Glomerular visceral epithelial cell (primary cell): ENCODE measurements around the gene POLR3E.

Experiments
- DNase-seq: peaks from one replicate; pipeline ENCODE4 v3.0.0-alpha.2; 2016; ENCODE audit errors: extremely low spot score

The POLR3E gene

DNA sequence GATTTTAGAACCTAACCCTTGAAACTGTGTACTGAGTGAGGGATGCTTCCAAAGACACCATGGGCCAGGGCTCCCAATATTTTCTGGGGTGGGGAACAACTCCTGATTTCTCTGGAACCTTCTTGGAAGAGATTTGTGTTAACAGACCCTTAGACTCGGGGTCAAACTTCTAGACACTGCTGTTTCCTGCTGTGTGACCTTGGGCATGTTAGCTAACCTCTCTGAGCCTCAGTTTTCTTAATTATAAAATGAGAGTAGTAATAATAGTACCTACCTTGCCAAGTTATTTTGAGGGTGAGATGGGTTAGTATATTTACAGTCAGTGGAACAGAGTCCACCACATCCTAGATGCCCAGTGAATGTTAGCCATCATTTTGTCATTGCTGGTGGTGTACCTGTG lies 18.8 kb downstream of the POLR3E start:
- no peak for DNase-seq

DNA sequence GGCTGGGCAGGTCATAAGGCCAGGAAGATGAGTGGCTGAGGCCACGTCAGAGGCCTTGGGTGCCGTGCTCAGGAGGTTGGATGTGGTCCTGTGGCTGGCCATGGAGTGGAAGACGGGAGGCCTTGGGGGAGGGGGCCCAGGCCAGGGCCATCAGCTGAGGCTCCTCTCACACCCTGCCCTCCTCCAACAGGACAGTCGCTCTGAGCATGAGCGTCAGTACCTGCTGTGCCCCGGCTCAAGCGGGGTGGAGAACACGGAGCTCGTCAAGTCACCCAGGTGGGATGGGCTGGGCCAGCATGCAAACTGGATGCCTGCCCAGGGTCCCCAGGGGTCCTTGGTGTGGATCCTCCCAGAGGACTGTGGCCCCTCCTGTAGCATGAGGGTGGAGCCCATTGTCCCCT lies 19.2 kb downstream of the POLR3E start:
- no peak for DNase-seq

DNA sequence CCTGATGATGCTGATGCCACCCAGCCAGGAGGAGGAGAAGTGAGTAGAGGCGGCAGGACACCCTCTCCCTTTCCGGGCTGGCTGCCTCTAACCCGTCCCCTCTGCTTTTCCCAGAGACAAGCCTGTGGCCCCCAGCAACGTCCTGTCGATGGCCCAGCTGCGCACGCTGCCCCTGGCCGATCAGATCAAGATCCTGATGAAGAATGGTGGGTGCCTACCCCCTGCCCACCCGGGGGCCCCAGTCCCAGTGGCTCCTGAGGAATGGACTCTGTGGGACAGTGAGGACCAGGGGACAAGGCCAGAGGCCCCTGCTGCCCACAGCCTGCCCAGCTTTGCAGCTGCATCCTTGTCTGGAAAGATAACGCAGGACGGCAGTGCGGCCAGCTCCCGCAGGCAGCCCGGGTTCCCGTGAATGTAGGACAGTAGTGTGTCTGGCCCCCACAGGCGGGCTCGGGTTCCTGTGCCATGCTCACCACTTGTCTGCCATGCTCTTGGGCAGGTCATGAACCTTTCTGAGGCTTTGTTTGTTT lies 19.9 kb downstream of the POLR3E start:
- no peak for DNase-seq

DNA sequence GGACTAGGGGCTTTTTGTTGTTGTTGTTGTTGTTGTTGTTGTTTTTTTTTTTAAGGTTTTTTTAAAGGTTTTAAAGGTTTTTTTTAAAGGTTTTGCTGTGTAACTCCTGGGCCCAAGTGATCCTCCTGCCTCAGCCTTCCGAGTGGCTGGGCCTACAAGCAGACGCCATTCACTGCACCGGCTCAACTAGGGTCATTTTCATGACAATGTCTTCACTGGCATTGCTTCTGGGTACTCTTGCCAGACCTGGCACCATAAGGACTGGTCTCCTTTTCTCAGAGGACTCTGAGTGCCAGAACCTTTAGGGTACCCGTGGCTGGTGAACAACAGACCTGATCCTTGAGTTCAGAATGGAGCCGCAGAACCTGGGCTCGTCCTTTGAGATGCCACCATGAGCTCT lies 20.4 kb downstream of the POLR3E start:
- no peak for DNase-seq

DNA sequence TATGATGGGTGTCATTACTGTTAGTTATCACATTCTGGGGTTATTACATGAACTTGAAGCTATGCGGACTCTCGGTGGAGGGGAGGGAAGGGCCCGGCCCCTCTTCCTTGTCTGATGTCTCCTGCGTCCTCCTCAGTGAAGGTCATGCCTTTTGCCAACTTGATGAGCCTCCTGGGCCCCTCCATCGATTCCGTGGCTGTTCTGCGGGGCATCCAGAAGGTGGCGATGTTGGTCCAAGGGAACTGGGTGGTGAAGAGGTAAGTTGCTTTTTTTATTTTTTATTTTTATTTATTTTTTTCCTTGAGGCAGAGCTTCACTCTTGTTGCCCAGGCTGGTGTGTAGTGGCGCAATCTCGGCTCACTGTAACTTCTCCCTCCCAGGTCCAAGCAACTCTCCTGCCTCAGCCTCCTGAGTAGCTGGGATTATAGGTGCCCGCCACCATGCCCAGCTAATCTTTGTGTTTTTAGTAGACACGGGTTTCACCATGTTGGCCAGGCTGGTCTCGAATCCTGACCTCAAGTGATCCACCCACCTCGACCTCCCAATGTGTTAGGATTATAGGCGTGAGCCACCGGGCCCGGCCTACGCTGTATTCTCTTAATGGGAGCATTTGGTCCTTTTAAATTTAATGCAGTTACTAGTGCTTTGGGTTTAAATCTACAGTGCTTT lies 21.6 kb downstream of the POLR3E start:
- peak; percentile 39 for DNase-seq

DNA sequence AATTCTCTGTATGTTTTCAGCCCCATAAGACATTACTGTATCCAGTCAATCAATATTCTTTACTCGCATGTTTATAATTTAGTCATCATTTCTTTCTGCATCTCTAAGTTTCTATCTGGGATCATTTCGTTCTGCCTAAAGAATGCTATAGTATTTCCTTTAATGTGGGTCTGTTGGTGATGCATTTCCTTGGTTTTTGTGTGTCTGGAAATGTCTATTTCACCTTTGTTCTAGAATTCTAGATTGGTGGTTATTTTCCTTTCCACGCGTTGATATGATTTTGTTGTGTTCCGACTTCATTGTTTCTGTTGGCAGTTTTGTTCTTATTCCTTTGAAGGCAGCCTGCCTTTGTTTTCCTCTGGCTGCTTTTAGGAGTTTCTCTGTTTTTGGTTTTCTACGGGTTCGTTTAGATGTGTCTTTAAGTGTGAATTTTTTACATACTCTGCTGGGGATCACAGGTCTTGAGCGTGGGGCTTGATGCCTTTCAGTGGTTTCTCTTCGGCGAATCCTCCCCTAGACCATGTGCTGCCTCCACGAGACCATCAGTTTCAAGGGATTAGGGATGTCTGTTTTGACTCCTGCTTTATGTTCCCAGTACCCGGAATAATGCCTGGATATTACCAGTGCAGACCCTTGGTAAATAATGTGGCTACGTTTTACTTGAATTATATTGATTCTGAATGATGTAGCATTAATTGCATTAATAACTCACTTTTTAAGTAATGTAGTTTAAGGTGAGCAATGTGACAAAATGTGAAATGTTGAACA lies 23.5 kb downstream of the POLR3E start:
- DNase-seq: no peak

DNA sequence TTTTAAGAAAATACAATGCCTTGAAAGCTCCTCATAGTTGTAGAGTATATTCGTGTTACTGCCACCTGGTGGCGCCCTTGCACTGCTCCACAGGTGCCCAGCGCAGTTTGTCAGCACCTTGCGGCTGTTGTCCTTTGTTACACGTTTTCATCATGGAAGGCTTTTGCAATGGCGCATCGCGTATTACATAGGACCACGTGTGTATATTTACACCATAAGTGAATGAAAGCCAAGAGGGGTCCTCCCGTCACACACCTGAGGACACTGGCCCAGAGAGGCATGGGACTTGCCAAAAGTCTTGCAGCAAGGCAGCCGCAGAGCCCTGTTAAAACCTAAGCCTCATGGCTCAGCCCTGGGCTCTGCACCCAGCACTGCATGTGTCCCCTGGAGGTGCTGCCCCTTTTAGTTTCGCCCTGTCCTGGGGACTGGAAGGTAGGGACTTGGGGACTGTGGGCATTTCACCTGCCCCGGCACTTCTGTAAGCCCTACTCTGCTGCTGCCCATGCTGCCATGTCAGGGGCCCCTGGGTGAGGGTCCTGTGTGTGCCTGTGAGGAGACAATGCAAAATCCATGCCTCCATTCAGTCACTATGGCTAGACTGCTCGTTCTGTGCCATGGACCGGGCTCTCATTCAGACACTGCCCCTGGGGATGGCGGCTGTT lies 24.3 kb downstream of the POLR3E start:
- DNase-seq: peak; percentile 73

DNA sequence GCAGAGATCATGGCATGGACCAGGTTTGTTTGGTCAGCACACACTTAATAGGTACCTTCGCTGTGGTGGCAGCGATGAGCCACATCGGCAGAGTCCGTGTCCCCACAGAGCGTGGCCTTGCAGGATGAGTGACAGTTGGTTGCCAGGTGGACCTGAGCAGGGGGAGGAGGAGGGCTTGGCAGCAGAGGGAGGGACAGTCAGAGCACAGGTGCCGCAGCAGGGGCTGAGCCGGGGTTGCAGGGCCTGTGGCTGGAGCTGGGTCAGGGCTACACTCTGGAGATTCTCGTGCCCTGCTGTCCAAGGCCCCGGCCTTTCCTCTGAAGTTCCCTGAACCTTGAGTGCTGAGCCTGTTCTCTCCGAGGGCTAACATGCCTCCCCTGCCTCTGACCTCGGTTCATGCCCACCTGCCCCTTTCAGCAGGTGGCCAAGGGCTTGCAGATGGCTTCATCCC lies 24.8 kb downstream of the POLR3E start:
- no peak for DNase-seq

DNA sequence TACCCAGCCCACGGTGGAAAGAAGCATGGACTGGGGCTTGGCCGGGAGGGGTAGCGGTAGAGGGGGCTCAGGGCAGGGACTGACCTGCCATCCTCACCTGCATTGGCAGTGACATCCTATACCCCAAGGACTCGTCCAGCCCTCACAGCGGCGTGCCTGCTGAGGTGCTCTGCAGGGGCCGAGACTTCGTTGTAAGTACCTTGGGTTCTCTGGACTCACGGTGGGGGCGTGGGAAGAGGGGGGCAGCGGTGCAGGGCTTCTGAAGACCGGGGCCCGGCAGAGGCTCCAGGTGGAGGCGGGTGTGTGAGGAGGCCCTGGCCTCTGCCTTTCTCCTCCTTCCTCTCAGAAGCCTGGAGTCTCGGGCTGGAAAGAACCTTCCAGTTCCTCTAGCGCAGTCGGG lies 25.5 kb downstream of the POLR3E start:
- no peak for DNase-seq

DNA sequence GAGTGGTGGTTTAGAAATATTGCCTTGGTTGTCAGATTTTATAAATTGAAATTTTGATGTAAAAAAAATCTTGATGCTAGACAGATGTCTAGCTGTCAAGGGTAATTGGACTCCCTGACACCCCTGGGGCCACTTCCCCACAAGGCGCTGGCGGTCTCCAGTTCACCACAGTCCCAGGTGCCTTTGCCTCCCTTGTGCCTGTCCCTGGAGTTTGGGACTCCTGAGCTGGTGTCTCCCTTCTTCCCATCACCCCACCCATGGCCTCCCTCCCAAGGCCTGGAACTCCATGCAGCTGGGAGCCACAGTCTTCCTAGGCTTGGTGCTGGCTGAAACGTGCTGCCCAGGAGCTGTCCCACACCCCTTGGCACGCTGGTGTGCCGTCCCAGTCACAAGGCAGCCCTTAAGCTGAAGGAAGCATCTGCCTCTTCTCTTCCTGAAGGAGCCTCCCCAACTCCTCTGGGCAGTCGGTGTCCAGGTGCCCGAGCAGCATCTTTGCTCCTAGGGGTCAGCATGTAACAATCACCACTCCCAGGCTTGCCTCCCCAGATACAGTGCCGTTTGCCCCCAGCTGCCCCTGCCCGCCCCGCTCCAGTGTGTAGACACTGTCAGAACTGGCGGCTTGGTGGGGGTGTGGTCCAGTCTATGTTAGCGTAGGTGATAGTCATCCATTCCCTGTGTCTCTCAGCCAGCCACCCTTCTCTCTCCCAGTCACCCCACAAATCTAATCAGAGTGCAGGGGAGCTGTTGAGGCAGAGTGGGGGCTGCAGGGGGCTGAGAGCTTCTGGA lies 26.2 kb downstream of the POLR3E start:
- DNase-seq: no peak

DNA sequence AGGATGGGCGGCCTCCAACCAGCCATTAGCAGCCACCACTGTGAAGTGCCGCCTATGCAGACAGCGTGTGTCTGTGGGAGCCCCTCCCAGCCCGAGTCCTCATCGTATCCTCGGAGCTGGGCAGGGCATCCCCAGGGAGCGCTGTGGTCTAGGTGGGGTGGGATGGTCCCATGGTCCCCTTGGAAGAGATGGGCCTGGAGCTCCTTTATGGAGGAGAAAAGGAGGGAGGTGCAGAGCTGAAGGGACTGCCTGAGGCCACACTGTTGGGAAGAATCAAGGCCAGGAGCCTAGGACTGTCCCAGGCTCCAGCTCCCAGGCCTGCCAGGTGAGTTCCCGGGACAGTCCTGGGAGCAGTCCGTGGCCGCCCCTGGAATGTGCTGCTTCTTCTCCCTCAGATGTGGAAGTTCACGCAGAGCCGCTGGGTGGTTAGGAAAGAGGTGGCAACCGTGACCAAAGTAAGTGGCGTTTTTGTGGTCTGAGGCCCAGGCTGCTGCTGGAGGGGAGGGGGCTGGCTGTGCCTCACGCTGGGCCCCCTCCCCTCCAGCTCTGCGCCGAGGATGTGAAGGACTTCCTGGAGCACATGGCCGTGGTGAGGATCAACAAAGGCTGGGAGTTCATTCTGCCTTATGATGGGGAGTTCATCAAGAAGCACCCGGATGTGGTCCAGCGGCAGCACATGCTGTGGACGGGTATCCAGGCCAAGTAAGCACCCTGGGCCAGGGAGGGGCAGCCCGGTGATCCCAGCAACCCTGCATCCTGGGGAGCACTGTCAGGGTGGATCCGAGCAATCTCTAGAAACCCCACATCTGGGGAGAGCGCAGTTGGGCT lies 27.0 kb downstream of the POLR3E start:
- no peak for DNase-seq

DNA sequence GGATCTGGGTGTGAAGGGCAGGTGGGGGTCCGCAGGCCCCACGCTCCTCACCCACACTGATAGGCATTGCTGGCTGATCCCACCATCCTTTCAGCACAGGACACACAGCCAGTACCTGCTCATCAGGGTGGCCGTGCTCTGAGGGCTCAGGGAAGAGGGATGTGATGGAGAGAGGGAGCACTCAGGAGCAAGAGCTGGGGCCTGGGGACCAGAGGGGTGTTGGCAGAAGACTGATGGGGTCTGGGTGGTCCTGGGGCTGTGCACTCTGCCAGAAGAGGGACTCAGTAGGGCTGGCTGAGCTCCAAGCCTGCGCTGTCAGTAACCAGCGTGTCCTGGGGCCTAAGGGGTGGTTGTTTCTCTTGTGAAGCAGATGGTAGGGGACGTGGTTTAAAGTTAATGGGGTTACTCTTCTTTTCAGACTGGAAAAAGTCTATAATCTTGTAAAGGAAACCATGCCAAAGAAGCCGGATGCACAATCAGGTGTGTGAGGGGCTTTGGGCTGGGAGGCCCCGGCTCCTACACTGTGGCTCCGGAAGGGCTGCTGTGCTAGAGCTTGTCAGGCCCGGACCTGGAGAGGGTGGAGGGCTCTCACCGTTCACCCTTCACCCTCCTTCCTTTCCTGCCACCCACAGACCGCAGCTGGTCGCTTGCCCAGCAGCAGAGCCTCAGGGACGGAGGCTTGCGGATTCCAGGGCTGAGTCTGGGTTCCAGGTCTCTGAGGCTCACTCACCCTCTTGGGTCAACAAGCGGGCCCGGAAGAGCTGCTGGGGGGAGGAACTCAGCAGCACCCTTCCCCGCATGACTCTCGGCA lies 27.8 kb downstream of the POLR3E start:
- DNase-seq: no peak

DNA sequence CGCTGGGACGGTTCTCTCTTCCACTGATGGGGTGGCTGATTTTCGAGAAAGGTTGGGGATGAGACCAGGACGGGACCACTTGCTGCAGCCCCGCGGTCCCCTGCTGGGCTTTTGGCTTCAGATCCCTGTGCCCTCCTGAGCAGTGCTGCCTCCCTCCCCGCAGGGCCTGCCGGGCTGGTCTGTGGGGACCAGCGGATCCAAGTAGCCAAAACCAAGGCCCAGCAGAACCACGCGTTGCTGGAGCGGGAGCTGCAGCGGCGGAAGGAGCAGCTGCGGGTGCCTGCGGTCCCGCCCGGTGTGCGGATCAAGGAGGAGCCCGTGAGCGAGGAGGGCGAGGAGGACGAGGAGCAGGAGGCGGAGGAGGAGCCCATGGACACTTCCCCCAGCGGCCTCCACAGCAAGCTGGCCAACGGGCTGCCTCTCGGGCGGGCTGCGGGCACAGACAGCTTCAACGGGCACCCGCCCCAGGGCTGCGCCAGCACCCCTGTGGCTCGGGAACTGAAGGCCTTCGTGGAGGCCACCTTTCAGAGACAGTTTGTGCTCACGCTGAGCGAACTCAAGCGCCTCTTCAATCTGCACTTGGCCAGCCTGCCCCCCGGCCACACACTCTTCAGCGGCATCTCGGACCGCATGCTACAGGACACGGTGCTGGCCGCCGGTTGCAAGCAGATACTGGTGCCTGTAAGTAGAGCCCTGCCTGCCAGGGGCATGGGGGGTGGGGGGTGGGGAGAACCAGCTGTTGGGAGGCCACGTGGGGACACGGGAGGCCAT lies 28.6 kb downstream of the POLR3E start:
- DNase-seq: no peak

DNA sequence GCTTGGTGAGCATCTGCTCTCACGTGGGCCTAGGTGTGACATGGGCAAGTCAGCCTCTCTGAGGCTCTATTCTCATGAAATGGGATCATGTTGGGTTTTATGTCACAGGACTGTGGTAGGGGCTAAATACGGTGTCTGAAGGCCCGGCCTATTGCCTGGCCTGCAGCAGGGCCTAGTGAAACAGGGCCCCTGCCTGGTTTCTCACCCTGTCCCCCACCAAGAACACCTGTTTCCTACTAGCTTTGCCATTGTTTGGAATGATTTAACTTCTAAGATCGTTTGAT lies 29.1 kb downstream of the POLR3E start:
- no peak for DNase-seq

DNA sequence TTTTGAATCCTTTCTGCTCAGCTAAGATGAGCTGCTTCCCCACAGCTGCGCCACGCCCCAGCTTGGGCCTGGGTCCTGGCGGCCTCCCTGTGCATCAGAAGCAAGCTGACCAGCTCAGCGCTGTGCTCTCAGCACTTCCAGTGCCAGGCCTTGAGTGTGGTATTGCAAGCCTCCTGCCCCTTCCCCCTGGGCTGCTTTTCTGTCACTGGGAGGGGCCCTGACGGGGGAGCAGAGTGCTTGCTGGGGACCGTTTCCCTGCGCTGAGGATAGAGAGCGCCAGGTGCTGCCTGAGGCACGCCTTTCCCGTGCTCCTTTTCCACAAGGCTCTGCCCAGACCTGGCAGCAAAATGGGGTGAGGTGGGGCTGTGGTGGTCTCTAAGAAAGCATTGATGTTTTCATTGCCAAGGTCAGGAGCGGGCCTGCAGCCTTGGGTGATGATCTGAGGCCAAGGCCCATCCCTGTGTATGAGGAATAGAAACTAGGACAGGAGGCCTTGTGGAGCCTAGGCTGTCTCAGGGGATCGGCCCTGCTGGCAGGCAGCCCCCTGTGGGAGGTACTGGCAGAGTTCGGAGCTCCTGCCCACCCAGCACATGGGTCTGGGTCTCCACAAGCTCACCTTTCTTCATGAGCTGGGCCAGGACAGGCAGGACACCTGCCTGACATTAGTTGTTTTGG lies 29.7 kb downstream of the POLR3E start:
- DNase-seq: no peak

DNA sequence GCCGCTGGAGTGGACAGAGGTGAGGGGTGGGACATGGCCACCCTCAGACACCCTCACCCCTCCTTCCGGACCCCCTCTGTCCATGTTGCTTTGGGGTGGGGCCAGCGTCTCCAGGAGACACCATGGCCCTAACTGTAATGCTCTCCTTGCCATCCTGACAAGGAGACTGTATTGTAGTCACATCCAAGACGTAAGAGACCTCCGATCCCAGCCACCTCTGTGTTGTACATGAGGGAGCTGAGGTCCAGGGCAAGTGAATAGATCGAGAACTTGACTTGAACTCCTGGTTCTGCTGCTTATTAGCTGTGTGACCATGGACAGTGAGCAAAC lies 30.2 kb downstream of the POLR3E start:
- DNase-seq: no peak

DNA sequence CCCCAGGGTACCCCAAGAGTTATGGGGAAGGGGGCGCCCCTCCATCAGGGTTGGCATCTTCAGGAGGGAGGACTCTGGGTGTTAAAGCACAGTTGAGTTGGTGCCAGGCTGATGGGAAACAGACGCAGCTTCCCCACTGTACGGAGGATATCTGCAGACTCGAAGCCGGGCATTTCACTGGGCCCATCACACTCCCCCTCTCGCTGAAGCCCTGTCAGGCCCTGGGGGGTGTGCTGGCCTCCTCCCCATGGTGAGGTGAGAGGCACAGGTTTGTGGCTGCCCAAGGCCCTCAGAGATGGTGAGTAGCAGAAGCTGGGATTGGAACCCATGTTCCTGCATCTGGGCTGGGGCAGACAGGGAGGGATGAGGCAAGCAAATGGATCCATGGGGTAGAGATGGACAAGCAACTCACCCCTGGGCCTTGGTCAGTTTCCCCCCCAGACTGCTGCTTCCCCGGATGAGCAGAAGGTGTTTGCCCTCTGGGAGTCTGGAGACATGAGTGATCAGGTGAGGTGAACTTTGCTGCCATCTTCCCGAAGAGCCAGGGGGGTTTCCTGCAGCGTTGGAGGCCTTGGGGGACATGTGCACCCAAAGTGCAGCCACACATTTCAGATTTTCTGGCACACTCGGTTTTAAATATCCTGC lies 31.0 kb downstream of the POLR3E start:
- no peak for DNase-seq

DNA sequence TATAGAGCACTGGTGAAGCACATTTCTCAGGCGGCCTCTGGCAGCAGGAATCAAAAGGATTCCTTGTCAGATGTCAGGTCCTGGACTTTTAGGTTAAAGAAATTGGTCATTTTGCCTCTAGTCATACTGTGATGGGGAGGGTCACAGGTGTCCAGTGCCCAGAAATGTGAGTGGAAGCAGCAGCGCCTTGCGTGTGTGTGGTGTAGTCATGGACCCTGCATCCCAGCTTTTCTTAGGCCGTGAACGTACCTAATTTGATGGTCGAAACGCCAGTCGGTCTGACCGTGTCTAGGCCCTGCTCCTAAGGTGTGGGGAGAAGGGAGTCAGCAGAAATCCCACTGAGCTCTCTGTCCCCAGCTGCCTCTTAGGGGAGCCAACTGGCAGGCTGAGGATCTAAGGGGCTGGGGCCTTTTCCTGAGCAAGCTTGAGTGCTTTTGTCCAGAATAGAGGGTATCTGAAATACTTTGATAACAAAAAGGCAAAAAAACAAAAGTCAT lies 32.0 kb downstream of the POLR3E start:
- no peak for DNase-seq

DNA sequence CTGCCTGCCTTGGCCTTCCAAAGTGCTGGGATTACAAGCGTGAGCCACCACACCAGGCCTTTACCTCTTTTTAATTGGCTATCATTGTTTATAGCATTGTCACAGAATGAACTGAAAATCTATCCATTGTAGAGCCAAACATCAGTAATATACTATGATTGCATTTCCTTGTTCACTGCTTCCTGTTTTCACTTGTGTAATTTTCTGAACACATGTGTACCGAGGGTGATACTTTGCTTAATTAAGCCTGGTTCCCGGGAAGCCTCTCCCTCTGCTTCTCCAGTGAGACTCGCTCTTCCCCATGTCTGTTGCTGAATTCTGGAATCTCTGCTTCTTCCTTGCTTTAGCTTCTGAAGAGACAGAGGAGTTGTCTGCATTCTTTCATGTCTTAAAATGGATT lies 33.1 kb downstream of the POLR3E start:
- no peak for DNase-seq
